OCI-LY3 (cell line): ENCODE results near the gene SLC52A3.

ENCODE experiments used
- EZH2phosphoT487 ChIP-seq: fragments of 200-600 bp; shearing (Covaris generic); IDR thresholded peaks from 2 replicates; pipeline ENCODE4 v1.6.1; 2018; ENCODE audit warnings: antibody characterized with exemption, mixed run types, low read depth
- TF ChIP-seq, protein P1 (sequence below): fragments of 200-600, 300-600 bp; sonication (generic); IDR thresholded peaks from 2 replicates; pipeline ENCODE4 v1.5.1; 2014; ENCODE audit warnings: antibody characterized with exemption, low read length, low read depth

DNA sequence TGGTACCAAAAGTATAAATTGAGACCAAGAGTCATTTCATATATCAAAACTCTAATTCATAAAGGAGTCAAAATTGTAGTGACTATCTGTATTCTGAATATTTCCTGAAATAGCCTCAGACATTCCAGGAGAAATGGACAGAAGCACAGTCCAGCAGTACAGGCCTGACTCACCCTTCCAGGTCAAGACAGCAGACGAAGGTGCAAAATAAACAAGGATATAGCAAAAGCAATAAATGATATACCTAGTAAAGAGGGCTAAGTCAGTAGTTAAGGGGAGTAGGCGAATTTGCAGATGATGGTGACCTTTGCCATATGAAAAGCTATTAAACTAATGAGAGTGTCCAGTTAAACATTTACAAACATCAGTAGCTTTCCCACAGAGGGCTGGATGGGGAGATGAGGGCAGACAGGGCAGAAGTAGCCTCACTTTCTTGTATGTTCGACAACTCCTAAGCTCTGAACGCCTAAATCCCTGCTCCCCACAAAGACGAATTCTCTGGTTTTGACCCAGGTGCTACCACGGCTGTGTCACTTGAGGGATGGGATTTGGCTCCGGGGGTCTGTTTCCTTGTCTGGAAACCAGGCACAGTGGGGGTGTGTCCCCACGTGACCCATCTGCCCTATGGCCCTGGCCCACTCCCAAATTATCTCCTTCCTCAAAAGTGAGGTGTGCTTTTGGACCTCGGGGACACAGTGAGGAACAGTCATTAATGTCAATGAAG, 3.6 kb upstream of the SLC52A3 start:
- TF ChIP-seq, protein P1, sequence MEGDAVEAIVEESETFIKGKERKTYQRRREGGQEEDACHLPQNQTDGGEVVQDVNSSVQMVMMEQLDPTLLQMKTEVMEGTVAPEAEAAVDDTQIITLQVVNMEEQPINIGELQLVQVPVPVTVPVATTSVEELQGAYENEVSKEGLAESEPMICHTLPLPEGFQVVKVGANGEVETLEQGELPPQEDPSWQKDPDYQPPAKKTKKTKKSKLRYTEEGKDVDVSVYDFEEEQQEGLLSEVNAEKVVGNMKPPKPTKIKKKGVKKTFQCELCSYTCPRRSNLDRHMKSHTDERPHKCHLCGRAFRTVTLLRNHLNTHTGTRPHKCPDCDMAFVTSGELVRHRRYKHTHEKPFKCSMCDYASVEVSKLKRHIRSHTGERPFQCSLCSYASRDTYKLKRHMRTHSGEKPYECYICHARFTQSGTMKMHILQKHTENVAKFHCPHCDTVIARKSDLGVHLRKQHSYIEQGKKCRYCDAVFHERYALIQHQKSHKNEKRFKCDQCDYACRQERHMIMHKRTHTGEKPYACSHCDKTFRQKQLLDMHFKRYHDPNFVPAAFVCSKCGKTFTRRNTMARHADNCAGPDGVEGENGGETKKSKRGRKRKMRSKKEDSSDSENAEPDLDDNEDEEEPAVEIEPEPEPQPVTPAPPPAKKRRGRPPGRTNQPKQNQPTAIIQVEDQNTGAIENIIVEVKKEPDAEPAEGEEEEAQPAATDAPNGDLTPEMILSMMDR: no peak
- TF ChIP-seq EZH2phosphoT487: no peak
